Panc1 (cell line): ENCODE results near the gene ZNF652.
"Not testable (repeated sequence)": the region's sequence is repeated elsewhere in the genome, so short reads cannot be mapped to it uniquely, and the experiment has no call there.

ENCODE experiments used
- POLR2AphosphoS5 ChIP-seq: IDR thresholded peaks from 2 replicates; pipeline ENCODE4 v1.6.1; 2012; ENCODE audit warnings: mild to moderate bottlenecking, low read depth, low read length, moderate library complexity
- TF ChIP-seq, protein P1 (sequence below): fragments of 450-650 bp; IDR thresholded peaks from 2 replicates; pipeline ENCODE4 v1.5.1; 2017; ENCODE audit warnings: mild to moderate bottlenecking

DNA sequence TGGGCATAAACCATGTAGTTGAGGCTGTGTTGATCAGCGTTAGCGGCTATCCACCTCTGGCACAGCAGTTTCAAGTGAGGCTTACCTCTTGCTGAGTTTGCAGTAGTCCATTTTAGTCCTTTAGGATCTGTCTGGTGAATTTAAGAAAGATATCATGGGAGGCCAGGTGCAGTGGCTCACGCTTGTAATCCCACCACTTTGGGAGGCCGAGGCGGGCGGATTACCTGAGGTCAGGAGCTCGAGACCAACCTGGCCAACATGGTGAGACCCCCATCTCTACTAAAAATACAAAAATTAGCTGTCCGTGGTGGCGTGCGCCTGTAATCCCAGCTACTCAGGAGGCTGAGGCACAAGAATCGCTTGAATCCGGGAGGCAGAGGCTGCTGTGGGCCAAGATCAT lies 86.1 kb downstream of the ZNF652 start:
- TF ChIP-seq, protein P1, sequence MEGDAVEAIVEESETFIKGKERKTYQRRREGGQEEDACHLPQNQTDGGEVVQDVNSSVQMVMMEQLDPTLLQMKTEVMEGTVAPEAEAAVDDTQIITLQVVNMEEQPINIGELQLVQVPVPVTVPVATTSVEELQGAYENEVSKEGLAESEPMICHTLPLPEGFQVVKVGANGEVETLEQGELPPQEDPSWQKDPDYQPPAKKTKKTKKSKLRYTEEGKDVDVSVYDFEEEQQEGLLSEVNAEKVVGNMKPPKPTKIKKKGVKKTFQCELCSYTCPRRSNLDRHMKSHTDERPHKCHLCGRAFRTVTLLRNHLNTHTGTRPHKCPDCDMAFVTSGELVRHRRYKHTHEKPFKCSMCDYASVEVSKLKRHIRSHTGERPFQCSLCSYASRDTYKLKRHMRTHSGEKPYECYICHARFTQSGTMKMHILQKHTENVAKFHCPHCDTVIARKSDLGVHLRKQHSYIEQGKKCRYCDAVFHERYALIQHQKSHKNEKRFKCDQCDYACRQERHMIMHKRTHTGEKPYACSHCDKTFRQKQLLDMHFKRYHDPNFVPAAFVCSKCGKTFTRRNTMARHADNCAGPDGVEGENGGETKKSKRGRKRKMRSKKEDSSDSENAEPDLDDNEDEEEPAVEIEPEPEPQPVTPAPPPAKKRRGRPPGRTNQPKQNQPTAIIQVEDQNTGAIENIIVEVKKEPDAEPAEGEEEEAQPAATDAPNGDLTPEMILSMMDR = not testable (repeated sequence)
- TF ChIP-seq POLR2AphosphoS5 = not testable (repeated sequence)
